WERI-Rb-1 (cell line): Measurements from ENCODE around the gene GTF3C1.

Source experiments
- DNase-seq: peaks from one replicate; pipeline ENCODE4 v3.0.0-alpha.2; 2020
- H3K27ac ChIP-seq: fragments of 250-450 bp; sonication (Bioruptor Pico); 2 replicates; pipeline ENCODE4 v1.5.1; 2020; ENCODE audit warnings: mild to moderate bottlenecking, moderate library complexity
- H3K27me3 ChIP-seq: fragments of 250-450 bp; sonication (Bioruptor Pico); 2 replicates; pipeline ENCODE4 v1.5.1; 2021; ENCODE audit warnings: mild to moderate bottlenecking, low read depth, moderate library complexity; ENCODE audit not compliant: insufficient read depth, severe bottlenecking
- H3K36me3 ChIP-seq: fragments of 250-450 bp; sonication (Bioruptor Pico); 2 replicates; pipeline ENCODE4 v1.5.1; 2020; ENCODE audit warnings: mild to moderate bottlenecking, moderate library complexity
- H3K4me3 ChIP-seq: 2 replicates; pipeline ENCODE4 v1.5.1; 2011; ENCODE audit warnings: low read depth, mild to moderate bottlenecking, control low read depth, low read length
- H3K9me3 ChIP-seq: fragments of 250-450 bp; sonication (Bioruptor Pico); 2 replicates; pipeline ENCODE4 v1.5.1; 2021; ENCODE audit warnings: mild to moderate bottlenecking, moderate library complexity; ENCODE audit not compliant: severe bottlenecking
- TF ChIP-seq, protein P1 (sequence below): IDR thresholded peaks from 2 replicates; pipeline ENCODE4 v1.5.1; 2011; ENCODE audit warnings: low read depth, mild to moderate bottlenecking, control low read depth, inconsistent platforms, low read length

GTF3C1 gene

GRCh38 chr16:27448532-27449433, 100.9 kb downstream of the GTF3C1 start:
- no peak overlapping the region for H3K4me3 ChIP-seq

GRCh38 chr16:27447301-27447700, 102.4 kb downstream of the GTF3C1 start:
- Histone ChIP-seq H3K27me3 (no peaks in the 10 kb centered on the region), H3K27ac (no peak overlapping the region), H3K4me3 (no peak overlapping the region), H3K9me3 (peaks cover 4% of the 10 kb centered on the region), H3K36me3 (no peaks in the 10 kb centered on the region)
- no peak for DNase-seq
- TF ChIP-seq, protein P1, sequence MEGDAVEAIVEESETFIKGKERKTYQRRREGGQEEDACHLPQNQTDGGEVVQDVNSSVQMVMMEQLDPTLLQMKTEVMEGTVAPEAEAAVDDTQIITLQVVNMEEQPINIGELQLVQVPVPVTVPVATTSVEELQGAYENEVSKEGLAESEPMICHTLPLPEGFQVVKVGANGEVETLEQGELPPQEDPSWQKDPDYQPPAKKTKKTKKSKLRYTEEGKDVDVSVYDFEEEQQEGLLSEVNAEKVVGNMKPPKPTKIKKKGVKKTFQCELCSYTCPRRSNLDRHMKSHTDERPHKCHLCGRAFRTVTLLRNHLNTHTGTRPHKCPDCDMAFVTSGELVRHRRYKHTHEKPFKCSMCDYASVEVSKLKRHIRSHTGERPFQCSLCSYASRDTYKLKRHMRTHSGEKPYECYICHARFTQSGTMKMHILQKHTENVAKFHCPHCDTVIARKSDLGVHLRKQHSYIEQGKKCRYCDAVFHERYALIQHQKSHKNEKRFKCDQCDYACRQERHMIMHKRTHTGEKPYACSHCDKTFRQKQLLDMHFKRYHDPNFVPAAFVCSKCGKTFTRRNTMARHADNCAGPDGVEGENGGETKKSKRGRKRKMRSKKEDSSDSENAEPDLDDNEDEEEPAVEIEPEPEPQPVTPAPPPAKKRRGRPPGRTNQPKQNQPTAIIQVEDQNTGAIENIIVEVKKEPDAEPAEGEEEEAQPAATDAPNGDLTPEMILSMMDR, result no peak

More at GRCh38 chr16:27448532-27449433, 100.9 kb downstream of the GTF3C1 start:
- no peak for DNase-seq
- Histone ChIP-seq H3K27ac (no peak overlapping the region), H3K9me3 (peaks cover 4% of the 10 kb centered on the region), H3K36me3 (no peaks in the 10 kb centered on the region), H3K27me3 (no peaks in the 10 kb centered on the region)
- TF ChIP-seq, protein P1, result no peak

DNA sequence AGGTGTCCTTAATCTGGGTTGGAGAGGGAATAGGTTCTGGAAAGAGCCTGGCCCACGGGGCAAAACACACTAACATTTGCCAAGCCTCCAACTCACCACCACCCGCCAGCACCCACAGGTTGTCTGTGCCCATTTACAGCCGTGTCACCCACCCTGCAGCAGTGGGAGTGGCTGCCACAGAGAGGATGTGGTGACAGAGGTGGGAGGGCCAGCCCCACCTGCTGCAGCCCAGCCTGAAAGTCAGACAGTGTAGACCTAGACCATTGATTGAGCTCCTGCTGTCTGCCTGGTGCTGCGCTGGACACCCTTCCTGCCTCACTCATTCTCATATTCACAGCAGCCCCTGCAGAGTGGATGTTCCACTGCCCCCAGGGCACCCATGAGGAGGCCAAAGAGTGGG, 103.0 kb downstream of the GTF3C1 start:
- Histone ChIP-seq H3K36me3 (no peaks in the 10 kb centered on the region), H3K4me3 (no peak overlapping the region), H3K9me3 (peaks cover 4% of the 10 kb centered on the region), H3K27ac (no peak overlapping the region), H3K27me3 (no peaks in the 10 kb centered on the region)
- no peak for DNase-seq
- TF ChIP-seq, protein P1, result no peak

- Histone ChIP-seq H3K27ac (no peak overlapping the region), H3K36me3 (no peaks in the 10 kb centered on the region), H3K9me3 (peaks cover 4% of the 10 kb centered on the region), H3K27me3 (no peaks in the 10 kb centered on the region), H3K4me3 (no peak overlapping the region)
- DNase-seq, result no peak
- TF ChIP-seq, protein P1, result peak; percentile 50
Observed at GRCh38 chr16:27445502-27446175, 104.1 kb downstream of the GTF3C1 start.

DNA sequence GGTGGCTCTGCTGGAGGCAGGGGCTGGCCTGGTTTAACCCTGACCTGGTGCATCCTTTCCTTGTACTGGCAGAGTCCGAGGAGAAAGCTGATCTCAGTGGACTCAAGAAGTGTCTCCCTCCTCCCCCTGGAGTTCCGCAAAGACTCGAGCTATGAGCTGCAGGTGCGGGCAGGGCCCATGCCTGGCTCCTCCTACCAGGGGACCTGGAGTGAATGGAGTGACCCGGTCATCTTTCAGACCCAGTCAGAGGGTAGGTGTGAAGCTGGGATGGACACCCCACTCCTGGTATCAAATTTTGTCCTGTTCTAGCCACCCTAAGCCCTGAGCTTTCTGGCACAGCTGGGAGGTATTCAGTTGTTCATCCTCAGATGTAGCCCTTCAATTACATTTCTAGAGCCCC, 105.2 kb downstream of the GTF3C1 start:
- TF ChIP-seq, protein P1, result no peak
- Histone ChIP-seq H3K27ac (no peak overlapping the region), H3K36me3 (no peaks in the 10 kb centered on the region), H3K9me3 (peaks cover 4% of the 10 kb centered on the region), H3K27me3 (no peaks in the 10 kb centered on the region), H3K4me3 (no peak overlapping the region)
- DNase-seq, result no peak
